Measurements from ENCODE around the gene RPL35.

DNA sequence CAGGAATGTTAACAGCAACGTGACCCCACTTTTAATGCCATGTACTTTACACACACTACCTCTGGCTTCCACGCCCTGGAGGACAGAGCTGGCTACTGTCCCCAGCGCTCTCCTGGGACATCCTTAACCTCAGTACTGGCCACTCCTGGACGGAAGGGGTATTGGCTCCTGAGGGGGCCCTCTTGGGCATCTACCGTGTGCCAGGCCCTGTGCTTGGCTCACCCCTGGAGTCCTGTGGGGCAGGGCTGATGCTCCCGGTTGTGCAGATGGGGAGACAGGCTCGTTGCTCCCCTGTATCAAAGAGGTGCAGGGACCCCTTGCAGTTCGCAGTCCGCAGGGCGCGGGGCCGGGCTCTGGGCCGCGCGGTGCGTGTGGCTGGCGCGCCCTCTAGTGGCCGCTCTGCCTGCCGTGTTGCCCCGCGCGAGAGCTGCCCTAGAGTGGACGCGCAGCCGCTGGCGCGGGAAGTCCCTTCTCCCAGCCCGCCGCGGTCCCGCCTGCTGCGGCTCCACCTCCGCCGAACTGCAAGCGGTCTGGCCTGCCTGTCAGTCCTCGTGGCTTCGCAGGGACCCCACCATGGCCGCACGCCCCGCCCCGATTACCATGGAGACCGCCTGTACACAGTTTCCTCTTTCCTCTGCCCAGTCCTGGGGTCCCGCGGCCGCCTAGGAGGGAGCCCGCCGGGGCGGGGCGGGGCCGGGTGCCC is 8.8 kb downstream of the RPL35 start, which contains the start of gene WDR38:
- TF ChIP-seq EZH2 (IDR thresholded peaks at IDR 0.05) (no peak), POLR2AphosphoS5 (IDR thresholded peaks at IDR 0.05; ENCODE audit: borderline replicate concordance, low read depth, low read length) (no peak)
